Gastroesophageal sphincter (tissue), 4 donors: ENCODE data around the gene KCND2. TPM values are rescaled to one million over a fixed set of nuclear protein-coding genes. Genes with fewer than 3 reads are reported as not detected.

Experiments
- ATAC-seq: fragments of 150-250 bp; one replicate; pipeline ENCODE4 v1.9.1; 2016; ENCODE audit warnings: mild to moderate bottlenecking, moderate library complexity
- H3K27ac ChIP-seq, 4 donors: fragments of 200-600 bp; sonication (generic) in 3 of 4; 1 replicate in 3 of 4; 2 replicates in 1 of 4; pipeline ENCODE4 v1.5.1; 2016 to 2019
- H3K27me3 ChIP-seq: fragments of 200-600 bp; sonication (generic); one replicate; pipeline ENCODE4 v1.5.1; 2019
- H3K36me3 ChIP-seq, 2 donors: fragments of 200-600 bp; sonication (generic); one replicate each; pipeline ENCODE4 v1.5.1; 2019; ENCODE audit warnings: control low read depth in 1 of 2
- H3K4me1 ChIP-seq, 3 donors: fragments of 200-600 bp; sonication (generic); 1 replicate in 2 of 3; 2 replicates in 1 of 3; pipeline ENCODE4 v1.5.1; 2016 to 2019; ENCODE audit warnings: control low read depth in 2 of 3
- H3K4me3 ChIP-seq, 2 donors: fragments of 200-600 bp; sonication (generic); one replicate each; pipeline ENCODE4 v1.5.1; 2019; ENCODE audit warnings: mild to moderate bottlenecking in 1 of 2, moderate library complexity in 1 of 2
- H3K9me3 ChIP-seq, 3 donors: fragments of 200-600 bp; sonication (generic); one replicate each; pipeline ENCODE4 v1.5.1; 2017 to 2019; ENCODE audit warnings: control low read depth in 2 of 3
- CTCF ChIP-seq, 4 experiments: fragments of 200-600 bp in 2 of 4; fragments of 450-650 bp in 2 of 4; sonication (generic) in 1 of 4; IDR thresholded peaks; one replicate each; pipeline ENCODE4 v1.5.1; 2017 to 2019; ENCODE audit warnings: antibody characterized with exemption in 4 of 4, mild to moderate bottlenecking in 2 of 4, moderate library complexity in 2 of 4
- EP300 ChIP-seq: sonication (generic); formaldehyde crosslinking; IDR thresholded peaks from one replicate; pipeline ENCODE4 v1.6.1; 2017; ENCODE audit warnings: antibody characterized with exemption, mild to moderate bottlenecking
- POLR2A ChIP-seq, 2 donors: fragments of 450-650 bp; IDR thresholded peaks; one replicate each; pipeline ENCODE4 v1.6.1; 2017; ENCODE audit warnings: antibody characterized with exemption in 2 of 2, mild to moderate bottlenecking in 2 of 2, moderate library complexity in 1 of 2
- POLR2AphosphoS5 ChIP-seq: sonication (generic); formaldehyde crosslinking; IDR thresholded peaks from one replicate; pipeline ENCODE4 v1.6.1; 2017; ENCODE audit warnings: antibody characterized with exemption
- WGBS, 2 donors: methylation state at CpG; one replicate each; pipeline ENCODE4 v1.1.5; 2018; ENCODE audit warnings: low coverage in 1 of 2; 5-methylcytosine and 5-hydroxymethylcytosine counted together
- total RNA-seq, 4 donors: library from RNA; depleted of rRNA; stranded (reverse); fragments of >200 nt; gene quantifications; one replicate each; pipeline ENCODE4 v1.1.0, GENCODE V29; 2016

Gene KCND2
- total RNA-seq, 4 donors from 2014 or later, result 0.40 to 0.93 (median 0.66) TPM

GRCh38 chr7:120441850-120442249 is 168.9 kb downstream of the KCND2 start:
- no peak overlapping the region for H3K4me3 ChIP-seq
- H3K36me3 ChIP-seq, result no peaks in the 10 kb centered on the region
- H3K27ac ChIP-seq, result no peak overlapping the region
- ATAC-seq, result no peak
- 31 to 63% methylated on average over 1 of the region's 1 CpG for WGBS, 2 donors
- H3K27me3 ChIP-seq, result no peaks in the 10 kb centered on the region
- no peaks in the 10 kb centered on the region for H3K9me3 ChIP-seq
- H3K4me1 ChIP-seq, result no peaks in the 10 kb centered on the region
- TF ChIP-seq CTCF (IDR thresholded peaks at IDR 0.05), result no peak
- TF ChIP-seq EP300, result no peak
- no peak for TF ChIP-seq POLR2AphosphoS5
- TF ChIP-seq POLR2A (IDR thresholded peaks at IDR 0.05), result no peak

DNA sequence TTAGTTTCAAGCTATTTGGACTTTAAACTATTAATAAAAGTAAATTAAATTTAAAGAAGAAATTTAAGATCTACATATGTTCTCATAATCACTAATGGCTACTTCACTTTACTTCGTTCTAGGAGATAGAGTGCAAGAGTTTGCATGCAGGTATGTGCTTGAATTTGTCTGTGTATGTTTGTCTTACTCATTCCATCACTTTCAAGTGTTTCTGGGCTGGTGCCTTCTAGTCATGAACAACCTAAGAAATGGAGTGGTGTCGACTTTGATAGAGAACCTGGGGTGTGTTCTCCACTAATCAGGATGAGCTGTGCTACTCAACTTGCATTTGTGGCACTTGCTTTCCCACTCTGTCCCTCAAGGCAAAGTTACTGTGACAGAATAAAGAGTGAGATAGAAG is 169.9 kb downstream of the KCND2 start:
- Histone ChIP-seq H3K36me3 (no peaks in the 10 kb centered on the region), H3K4me3 (no peak overlapping the region), H3K27me3 (no peaks in the 10 kb centered on the region), H3K27ac (no peak overlapping the region), H3K9me3 (no peaks in the 10 kb centered on the region), H3K4me1 (no peaks in the 10 kb centered on the region)
- 63 to 92% methylated on average over 2 of the region's 2 CpGs for WGBS, 2 donors
- TF ChIP-seq POLR2AphosphoS5 (no peak), EP300 (no peak), POLR2A (IDR thresholded peaks at IDR 0.05) (no peak), CTCF (IDR thresholded peaks at IDR 0.05) (no peak)
- no peak for ATAC-seq

- TF ChIP-seq POLR2AphosphoS5, result no peak
- no peak for TF ChIP-seq EP300
- TF ChIP-seq CTCF (IDR thresholded peaks at IDR 0.05), result no peak
- TF ChIP-seq POLR2A (IDR thresholded peaks at IDR 0.05), result no peak
- H3K9me3 ChIP-seq, result no peaks in the 10 kb centered on the region
- no peak overlapping the region for H3K4me3 ChIP-seq
- no peak for ATAC-seq
- WGBS, 2 donors, result 65 to 69% methylated on average over 1 of the region's 1 CpG
- H3K36me3 ChIP-seq, result no peaks in the 10 kb centered on the region
- H3K4me1 ChIP-seq, result no peaks in the 10 kb centered on the region
- no peaks in the 10 kb centered on the region for H3K27me3 ChIP-seq
- H3K27ac ChIP-seq, result no peak overlapping the region
Measured at GRCh38 chr7:120444650-120445049, 171.7 kb downstream of the KCND2 start.

DNA sequence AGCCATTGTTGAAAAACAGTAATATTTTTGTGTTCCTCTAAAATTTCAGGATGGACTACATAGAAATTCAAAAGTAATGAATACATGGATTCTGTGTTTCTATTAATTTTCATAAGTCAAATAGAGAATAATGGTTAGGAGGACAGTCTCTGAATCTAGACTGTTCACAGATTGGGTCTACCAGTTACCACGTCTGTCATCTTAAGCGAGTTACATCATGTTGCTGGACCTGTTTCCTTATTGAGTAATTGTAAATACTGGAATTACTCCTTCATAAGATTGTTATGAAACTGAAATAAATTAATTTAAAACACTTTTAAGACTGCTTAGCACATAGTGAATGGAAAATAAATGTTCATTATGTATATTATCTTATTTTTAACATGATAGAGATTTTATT is 172.3 kb downstream of the KCND2 start:
- Histone ChIP-seq H3K4me1 (no peaks in the 10 kb centered on the region), H3K9me3 (no peaks in the 10 kb centered on the region), H3K27me3 (no peaks in the 10 kb centered on the region), H3K4me3 (no peak overlapping the region), H3K36me3 (no peaks in the 10 kb centered on the region), H3K27ac (no peak overlapping the region)
- 61 to 89% methylated on average over 2 of the region's 2 CpGs for WGBS, 2 donors
- no peak for ATAC-seq
- no peak for TF ChIP-seq POLR2A (IDR thresholded peaks at IDR 0.05)
- TF ChIP-seq CTCF (IDR thresholded peaks at IDR 0.05), result no peak
- no peak for TF ChIP-seq POLR2AphosphoS5
- no peak for TF ChIP-seq EP300

GRCh38 chr7:120452665-120453064 is 179.7 kb downstream of the KCND2 start:
- 83 to 100% methylated on average over 1 of the region's 7 CpGs for WGBS, 2 donors
- Histone ChIP-seq H3K27ac (no peak overlapping the region), H3K4me3 (no peak overlapping the region), H3K27me3 (no peaks in the 10 kb centered on the region), H3K36me3 (no peaks in the 10 kb centered on the region), H3K4me1 (no peaks in the 10 kb centered on the region), H3K9me3 (peaks cover 0 to 10% (median 0%) of the 10 kb centered on the region in 3 donors)
- no peak for ATAC-seq
- TF ChIP-seq POLR2A (IDR thresholded peaks at IDR 0.05) (no peak), CTCF (IDR thresholded peaks at IDR 0.05) (no peak), EP300 (no peak), POLR2AphosphoS5 (no peak)
